ENCODE results near the gene BTBD3. TPM values are rescaled to one million over a fixed set of nuclear protein-coding genes. Genes with fewer than 3 reads are reported as not detected.

BTBD3 gene
- total RNA-seq (10 to 100 TPM; 26.8 to 47.6 (median 31.6) TPM), polyA plus RNA-seq (10 to 100 TPM; 14.6 to 23.8 (median 22.2) TPM)

- DNase-seq: peak; percentile 80
- no peak for TF ChIP-seq EP300 (IDR thresholded peaks at IDR 0.05)
- TF ChIP-seq POLR2AphosphoS5 (IDR thresholded peaks at IDR 0.05): peak in 3 of 4 donors; percentile 74 to 85 (median 74)
- TF ChIP-seq POLR2A (IDR thresholded peaks at IDR 0.05): peak; percentile 43 to 49
- TF ChIP-seq, protein P1, sequence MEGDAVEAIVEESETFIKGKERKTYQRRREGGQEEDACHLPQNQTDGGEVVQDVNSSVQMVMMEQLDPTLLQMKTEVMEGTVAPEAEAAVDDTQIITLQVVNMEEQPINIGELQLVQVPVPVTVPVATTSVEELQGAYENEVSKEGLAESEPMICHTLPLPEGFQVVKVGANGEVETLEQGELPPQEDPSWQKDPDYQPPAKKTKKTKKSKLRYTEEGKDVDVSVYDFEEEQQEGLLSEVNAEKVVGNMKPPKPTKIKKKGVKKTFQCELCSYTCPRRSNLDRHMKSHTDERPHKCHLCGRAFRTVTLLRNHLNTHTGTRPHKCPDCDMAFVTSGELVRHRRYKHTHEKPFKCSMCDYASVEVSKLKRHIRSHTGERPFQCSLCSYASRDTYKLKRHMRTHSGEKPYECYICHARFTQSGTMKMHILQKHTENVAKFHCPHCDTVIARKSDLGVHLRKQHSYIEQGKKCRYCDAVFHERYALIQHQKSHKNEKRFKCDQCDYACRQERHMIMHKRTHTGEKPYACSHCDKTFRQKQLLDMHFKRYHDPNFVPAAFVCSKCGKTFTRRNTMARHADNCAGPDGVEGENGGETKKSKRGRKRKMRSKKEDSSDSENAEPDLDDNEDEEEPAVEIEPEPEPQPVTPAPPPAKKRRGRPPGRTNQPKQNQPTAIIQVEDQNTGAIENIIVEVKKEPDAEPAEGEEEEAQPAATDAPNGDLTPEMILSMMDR (IDR thresholded peaks at IDR 0.05): no peak
- intact Hi-C loops (cut with DNase I): loop anchor here (1.0 kb wide), 1 partner anchor 26 kb away; no protein-coding TSS in a partner anchor
- Histone ChIP-seq H3K4me1 (peaks cover 0 to 33% (median 14%) of the 10 kb centered on the region in 4 donors), H3K9me3 (no peaks in the 10 kb centered on the region), H3K4me3 (peak within 1 kb of the TSS; percentile 5 to 36 (median 26)), H3K27me3 (no peaks in the 10 kb centered on the region), H3K27ac (peak within 1 kb of the TSS; percentile 12 to 62 (median 34)), H3K36me3 (peaks cover 0 to 2% (median 0%) of the 10 kb centered on the region in 4 donors)
- 7 to 21% methylated on average over 4 of the region's 4 CpGs for WGBS, 2 donors
Measured at GRCh38 chr20:11917663-11918062, at the start of gene BTBD3. Gene BTBD3, plus strand, starts transcription at chr20:11917893. Its CDS starts 383 bp downstream, at chr20:11918276.

GRCh38 chr20:11869641-11870040, 48.1 kb upstream of the BTBD3 start:
- intact Hi-C loops (cut with DNase I): no loop called here
- H3K27me3 ChIP-seq: no peaks in the 10 kb centered on the region
- no peaks in the 10 kb centered on the region for H3K9me3 ChIP-seq
- no peak for DNase-seq
- H3K36me3 ChIP-seq: no peaks in the 10 kb centered on the region
- H3K27ac ChIP-seq: no peak overlapping the region
- H3K4me1 ChIP-seq: no peaks in the 10 kb centered on the region
- TF ChIP-seq POLR2A (IDR thresholded peaks at IDR 0.05) (no peak), POLR2AphosphoS5 (IDR thresholded peaks at IDR 0.05) (no peak), EP300 (IDR thresholded peaks at IDR 0.05) (no peak)
- TF ChIP-seq, protein P1 (IDR thresholded peaks at IDR 0.05): no peak
- H3K4me3 ChIP-seq: no peak overlapping the region

DNA sequence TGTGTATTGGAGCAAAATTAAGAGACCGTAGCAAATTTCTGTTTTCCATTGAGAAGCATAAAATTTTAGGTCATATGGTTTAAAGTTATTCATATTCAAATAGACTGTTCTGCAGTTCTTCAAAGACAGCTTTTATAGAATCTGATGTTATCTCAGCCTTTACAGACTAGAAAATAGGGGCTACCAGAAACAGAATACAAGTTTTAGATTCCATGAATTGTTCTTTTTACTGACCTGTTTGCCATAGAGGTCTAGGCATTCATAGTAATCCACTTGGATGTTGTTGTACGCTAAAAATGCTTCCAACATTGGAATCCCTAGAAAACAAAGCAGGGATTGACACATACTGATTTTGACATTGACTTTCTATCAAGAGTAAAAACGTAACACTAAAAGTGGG, 47.3 kb upstream of the BTBD3 start:
- Histone ChIP-seq H3K4me3 (no peak overlapping the region), H3K27me3 (no peaks in the 10 kb centered on the region), H3K36me3 (no peaks in the 10 kb centered on the region), H3K4me1 (no peaks in the 10 kb centered on the region), H3K9me3 (no peaks in the 10 kb centered on the region), H3K27ac (no peak overlapping the region)
- no peak for DNase-seq
- intact Hi-C loops (cut with DNase I): no loop called here
- WGBS, 2 donors: 57 to 74% methylated on average over 3 of the region's 3 CpGs
- TF ChIP-seq, protein P1 (IDR thresholded peaks at IDR 0.05): no peak
- TF ChIP-seq POLR2AphosphoS5 (IDR thresholded peaks at IDR 0.05) (no peak), EP300 (IDR thresholded peaks at IDR 0.05) (no peak), POLR2A (IDR thresholded peaks at IDR 0.05) (no peak)

- TF ChIP-seq POLR2AphosphoS5 (IDR thresholded peaks at IDR 0.05) (no peak), EP300 (IDR thresholded peaks at IDR 0.05) (no peak), POLR2A (IDR thresholded peaks at IDR 0.05) (no peak)
- TF ChIP-seq, protein P1 (IDR thresholded peaks at IDR 0.05): no peak
- Histone ChIP-seq H3K4me3 (no peak overlapping the region), H3K27me3 (no peaks in the 10 kb centered on the region), H3K36me3 (no peaks in the 10 kb centered on the region), H3K9me3 (no peaks in the 10 kb centered on the region), H3K27ac (no peak overlapping the region), H3K4me1 (no peaks in the 10 kb centered on the region)
- intact Hi-C loops (cut with DNase I): no loop called here
- DNase-seq: no peak
Measured at GRCh38 chr20:11876555-11876954, 41.1 kb upstream of the BTBD3 start.

GRCh38 chr20:11880680-11881079, 37.0 kb upstream of the BTBD3 start:
- Histone ChIP-seq H3K9me3 (no peaks in the 10 kb centered on the region), H3K4me1 (no peaks in the 10 kb centered on the region), H3K27me3 (no peaks in the 10 kb centered on the region), H3K36me3 (no peaks in the 10 kb centered on the region), H3K4me3 (no peak overlapping the region), H3K27ac (no peak overlapping the region)
- intact Hi-C loops (cut with DNase I): no loop called here
- WGBS, 2 donors: 88% methylated on average over 4 of the region's 4 CpGs
- DNase-seq: no peak
- TF ChIP-seq, protein P1 (IDR thresholded peaks at IDR 0.05): no peak
- TF ChIP-seq EP300 (IDR thresholded peaks at IDR 0.05): no peak
